ENCODE measurements around the gene CNN1.
"Not testable (repeated sequence)": the region's sequence is repeated elsewhere in the genome, so short reads cannot be mapped to it uniquely, and the experiment has no call there.

DNA sequence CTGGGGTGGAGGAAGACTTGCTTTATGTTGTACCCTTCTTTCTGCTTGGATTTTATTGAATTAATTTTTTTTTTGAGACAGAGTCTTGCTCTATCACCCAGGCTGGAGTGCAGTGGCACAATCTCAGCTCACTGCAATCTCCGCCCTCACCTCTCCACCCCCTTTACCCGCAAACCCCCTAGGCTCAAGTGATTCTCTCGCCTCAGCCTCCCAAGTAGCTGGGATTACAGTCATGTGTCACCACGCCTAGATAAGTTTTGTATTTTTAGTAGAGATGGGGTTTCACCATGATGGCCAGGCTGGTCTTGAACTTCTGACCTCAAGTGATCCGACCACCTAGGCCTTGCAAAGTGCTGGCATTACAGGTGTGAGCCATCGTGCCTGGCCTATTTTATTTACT lies 34.7 kb downstream of the CNN1 start:
- not testable (repeated sequence) for TF ChIP-seq EZH2 (IDR thresholded peaks at IDR 0.05); POLR2AphosphoS5 (IDR thresholded peaks at IDR 0.05; ENCODE audit: borderline replicate concordance, low read depth, low read length)
